ENCODE data around the gene LY6G6F.

Gene LY6G6F

DNA sequence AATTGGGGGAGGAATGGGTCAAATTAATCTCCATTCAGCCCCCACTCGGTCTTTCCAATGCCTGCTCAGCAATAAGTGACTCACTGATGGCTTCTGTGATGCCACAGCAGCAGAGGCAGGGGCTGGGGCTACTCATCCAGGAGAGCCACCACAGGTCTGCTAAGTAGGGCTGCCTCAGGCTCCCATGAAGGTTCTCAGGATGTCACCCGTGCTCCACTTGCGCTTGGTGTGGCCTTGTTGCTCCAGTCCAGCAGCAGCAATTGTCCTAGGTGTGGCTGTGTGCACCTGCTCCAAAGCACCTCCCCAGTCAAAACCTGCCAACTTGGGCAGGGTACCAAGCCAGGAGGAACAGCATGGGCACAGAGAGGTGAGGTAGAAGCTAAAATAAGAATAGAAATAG is 15.5 kb downstream of the LY6G6F start:
- Mint-ChIP-seq H3K4me1 (peaks cover 35% of the 10 kb centered on the region), H3K9me3 (no peaks in the 10 kb centered on the region), H3K36me3 (ENCODE audit: low read depth) (peaks cover 30% of the 10 kb centered on the region), H3K27me3 (ENCODE audit: low read depth, poor library complexity) (no peaks in the 10 kb centered on the region), H3K4me3 (no peak overlapping the region), H3K27ac (no peak overlapping the region)
- no peak for TF ChIP-seq CTCF (IDR thresholded peaks at IDR 0.05)
- no peak for DNase-seq

DNA sequence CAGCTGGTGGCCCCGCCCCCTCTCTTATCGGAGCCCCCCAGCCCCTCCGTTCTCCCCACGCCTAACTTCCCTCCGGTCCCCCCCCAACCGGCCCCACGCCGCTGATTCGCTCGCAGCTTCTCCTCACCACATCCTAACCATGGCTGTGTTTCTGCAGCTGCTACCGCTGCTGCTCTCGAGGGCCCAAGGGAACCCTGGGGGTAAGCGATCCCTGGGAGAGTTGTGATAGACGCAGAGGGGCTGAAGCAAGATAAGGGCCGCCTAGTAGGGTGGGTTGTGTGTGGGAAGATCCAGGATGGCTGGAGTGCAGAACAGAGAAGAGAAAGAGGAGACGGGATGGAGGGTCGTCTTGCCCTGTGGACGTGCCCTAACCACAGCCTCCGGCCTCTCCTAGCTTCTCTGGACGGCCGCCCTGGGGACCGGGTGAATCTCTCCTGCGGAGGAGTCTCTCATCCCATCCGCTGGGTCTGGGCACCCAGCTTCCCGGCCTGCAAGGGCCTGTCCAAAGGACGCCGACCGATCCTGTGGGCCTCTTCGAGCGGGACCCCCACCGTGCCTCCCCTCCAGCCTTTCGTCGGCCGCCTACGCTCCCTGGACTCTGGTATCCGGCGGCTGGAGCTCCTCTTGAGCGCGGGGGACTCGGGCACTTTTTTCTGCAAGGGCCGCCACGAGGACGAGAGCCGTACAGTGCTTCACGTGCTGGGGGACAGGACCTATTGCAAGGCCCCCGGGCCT is 16.7 kb downstream of the LY6G6F start, which contains the start of gene MPIG6B:
Gene MPIG6B (plus strand): TSS at position 129 of the 735 bp plus-strand sequence. CDS start 11 bp downstream, at position 140.
- Mint-ChIP-seq H3K27ac (peak within 1 kb of the TSS; percentile 92), H3K4me3 (no peak within 1 kb of the TSS)

GRCh38 chr6:31723980-31724691 is 17.5 kb downstream of the LY6G6F start:
- no peaks in the 10 kb centered on the region for H3K9me3 Mint-ChIP-seq
- no peak overlapping the region for H3K4me3 Mint-ChIP-seq
- peak overlapping the region; percentile 92 for H3K27ac Mint-ChIP-seq
- no peak for TF ChIP-seq CTCF (IDR thresholded peaks at IDR 0.05)
- H3K36me3 Mint-ChIP-seq (ENCODE audit: low read depth), result peaks cover 46% of the 10 kb centered on the region
- H3K4me1 Mint-ChIP-seq, result peaks cover 38% of the 10 kb centered on the region
- DNase-seq, result no peak
- no peaks in the 10 kb centered on the region for H3K27me3 Mint-ChIP-seq (ENCODE audit: low read depth, poor library complexity)

More for the DNA sequence above, 16.7 kb downstream of the LY6G6F start, which contains the start of gene MPIG6B:
- no peak for DNase-seq
- H3K27me3 Mint-ChIP-seq (ENCODE audit: low read depth, poor library complexity), result no peaks in the 10 kb centered on the region
- peaks cover 35% of the 10 kb centered on the region for H3K4me1 Mint-ChIP-seq
- peaks cover 39% of the 10 kb centered on the region for H3K36me3 Mint-ChIP-seq (ENCODE audit: low read depth)
- no peak for TF ChIP-seq CTCF (IDR thresholded peaks at IDR 0.05)
- H3K9me3 Mint-ChIP-seq, result no peaks in the 10 kb centered on the region

GRCh38 chr6:31725502-31726350 is 19.1 kb downstream of the LY6G6F start:
- no peak for TF ChIP-seq CTCF (IDR thresholded peaks at IDR 0.05)
- peaks cover 53% of the 10 kb centered on the region for H3K36me3 Mint-ChIP-seq (ENCODE audit: low read depth)
- no peak for DNase-seq
- no peak overlapping the region for H3K4me3 Mint-ChIP-seq
- no peaks in the 10 kb centered on the region for H3K9me3 Mint-ChIP-seq
- H3K4me1 Mint-ChIP-seq, result peaks cover 48% of the 10 kb centered on the region
- H3K27me3 Mint-ChIP-seq (ENCODE audit: low read depth, poor library complexity), result no peaks in the 10 kb centered on the region
- H3K27ac Mint-ChIP-seq, result peak overlapping the region; percentile 41

GRCh38 chr6:31727034-31727716 is 20.5 kb downstream of the LY6G6F start:
- DNase-seq, result no peak
- Mint-ChIP-seq H3K36me3 (ENCODE audit: low read depth) (peaks cover 62% of the 10 kb centered on the region), H3K4me1 (peaks cover 61% of the 10 kb centered on the region), H3K4me3 (peak overlapping the region; percentile 69), H3K27me3 (ENCODE audit: low read depth, poor library complexity) (no peaks in the 10 kb centered on the region), H3K27ac (peak overlapping the region; percentile 70), H3K9me3 (no peaks in the 10 kb centered on the region)
- TF ChIP-seq CTCF (IDR thresholded peaks at IDR 0.05), result no peak
